ENCODE data around the gene SFXN1. TPM values are rescaled to one million over a fixed set of nuclear protein-coding genes. Genes with fewer than 3 reads are reported as not detected.

SFXN1 gene
- total RNA-seq, 1 donor from 2014 or later: 123 TPM

- FAIRE-seq (no peak), DNase-seq (ENCODE audit: low read depth) (no peak)
- no peaks in the 10 kb centered on the region for H3K27me3 ChIP-seq (ENCODE audit: control insufficient read depth, insufficient read depth, low read length)
- H3K4me3 ChIP-seq (ENCODE audit: low read depth, low read length): no peak overlapping the region
- peaks cover 6% of the 10 kb centered on the region for H3K36me3 ChIP-seq (ENCODE audit: control insufficient read depth, insufficient read depth, low read length)
- TF ChIP-seq CTCF (IDR thresholded peaks at IDR 0.05; ENCODE audit: insufficient read depth, low read length, severe bottlenecking): no peak
Observed at GRCh38 chr5:175520321-175520720, 42.0 kb downstream of the SFXN1 start.

DNA sequence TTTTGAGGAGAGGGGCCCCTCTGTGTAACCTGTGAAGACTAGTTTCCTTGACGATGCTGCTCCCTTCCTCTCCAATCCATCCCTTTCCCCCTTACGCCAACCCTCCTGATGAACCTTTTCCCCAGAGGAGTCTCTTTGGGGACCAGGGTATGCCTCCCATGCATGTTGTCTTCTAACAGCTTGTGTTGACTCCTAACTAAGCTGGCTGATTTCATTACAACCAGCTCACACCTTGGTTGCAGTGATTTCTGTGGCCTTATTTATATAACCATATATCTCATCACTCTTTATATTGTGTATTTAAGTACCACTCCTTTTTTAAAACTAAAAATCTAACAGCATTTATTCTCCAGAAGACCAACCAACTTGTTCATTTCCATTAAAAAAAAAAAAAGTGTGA, 42.5 kb downstream of the SFXN1 start:
- H3K4me3 ChIP-seq (ENCODE audit: low read depth, low read length): no peak overlapping the region
- no peak for TF ChIP-seq CTCF (IDR thresholded peaks at IDR 0.05; ENCODE audit: insufficient read depth, low read length, severe bottlenecking)
- no peak for FAIRE-seq
- no peak for DNase-seq (ENCODE audit: low read depth)
- no peaks in the 10 kb centered on the region for H3K27me3 ChIP-seq (ENCODE audit: control insufficient read depth, insufficient read depth, low read length)
- H3K36me3 ChIP-seq (ENCODE audit: control insufficient read depth, insufficient read depth, low read length): peaks cover 6% of the 10 kb centered on the region

DNA sequence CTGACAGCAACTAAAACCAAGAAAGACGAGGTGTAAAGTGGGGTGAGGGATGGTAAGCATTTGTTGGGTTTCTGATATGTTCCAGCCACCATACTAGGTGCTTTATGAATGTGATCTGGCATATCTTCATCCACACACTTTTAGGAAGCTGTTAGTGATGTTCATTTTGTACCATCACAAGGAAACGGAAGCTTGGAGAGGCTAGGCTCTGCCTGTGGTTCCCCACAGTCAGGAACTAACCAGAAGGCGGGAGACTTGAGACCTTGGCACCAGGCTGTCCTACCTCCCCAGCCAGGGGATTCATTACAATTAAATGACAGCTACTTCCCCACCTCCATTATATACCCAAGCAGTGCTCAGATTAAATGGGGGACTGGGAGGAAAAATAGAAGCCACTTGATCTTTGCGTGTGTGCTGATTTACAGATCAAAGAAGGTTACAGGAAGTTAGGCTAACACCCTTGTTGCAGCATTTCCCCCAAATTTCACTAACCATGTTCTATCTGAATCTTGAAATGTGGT, 43.0 kb downstream of the SFXN1 start:
- no peak for FAIRE-seq
- H3K36me3 ChIP-seq (ENCODE audit: control insufficient read depth, insufficient read depth, low read length): peaks cover 8% of the 10 kb centered on the region
- TF ChIP-seq CTCF (IDR thresholded peaks at IDR 0.05; ENCODE audit: insufficient read depth, low read length, severe bottlenecking): no peak
- H3K4me3 ChIP-seq (ENCODE audit: low read depth, low read length): no peak overlapping the region
- no peak for DNase-seq (ENCODE audit: low read depth)
- H3K27me3 ChIP-seq (ENCODE audit: control insufficient read depth, insufficient read depth, low read length): no peaks in the 10 kb centered on the region

- DNase-seq (ENCODE audit: low read depth): no peak
- H3K36me3 ChIP-seq (ENCODE audit: control insufficient read depth, insufficient read depth, low read length): peaks cover 9% of the 10 kb centered on the region
- H3K4me3 ChIP-seq (ENCODE audit: low read depth, low read length): no peak overlapping the region
- no peak for TF ChIP-seq CTCF (IDR thresholded peaks at IDR 0.05; ENCODE audit: insufficient read depth, low read length, severe bottlenecking)
- no peaks in the 10 kb centered on the region for H3K27me3 ChIP-seq (ENCODE audit: control insufficient read depth, insufficient read depth, low read length)
- FAIRE-seq: no peak
Observed at GRCh38 chr5:175523292-175523691, 44.9 kb downstream of the SFXN1 start.

DNA sequence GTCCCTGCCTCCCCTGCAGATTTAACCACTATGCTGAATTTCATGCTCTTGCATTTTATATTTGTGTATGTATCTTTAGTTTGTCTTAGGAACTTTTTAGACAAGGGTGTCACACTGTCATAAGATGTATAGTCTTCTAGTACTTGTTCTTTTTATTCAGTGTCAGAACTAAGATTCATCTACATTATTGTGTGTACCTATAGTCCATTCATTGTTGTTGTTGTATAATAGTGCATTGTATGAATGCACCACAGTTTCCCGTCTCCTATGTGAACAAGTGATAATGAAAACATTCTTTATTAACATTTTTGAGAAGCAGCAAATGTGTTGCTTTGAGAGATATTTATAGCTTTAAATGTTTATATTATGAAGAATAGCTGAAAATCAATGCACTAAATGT, 45.9 kb downstream of the SFXN1 start:
- H3K4me3 ChIP-seq (ENCODE audit: low read depth, low read length): no peak overlapping the region
- DNase-seq (ENCODE audit: low read depth) (no peak), FAIRE-seq (no peak)
- H3K27me3 ChIP-seq (ENCODE audit: control insufficient read depth, insufficient read depth, low read length): no peaks in the 10 kb centered on the region
- peaks cover 9% of the 10 kb centered on the region for H3K36me3 ChIP-seq (ENCODE audit: control insufficient read depth, insufficient read depth, low read length)
- no peak for TF ChIP-seq CTCF (IDR thresholded peaks at IDR 0.05; ENCODE audit: insufficient read depth, low read length, severe bottlenecking)

DNA sequence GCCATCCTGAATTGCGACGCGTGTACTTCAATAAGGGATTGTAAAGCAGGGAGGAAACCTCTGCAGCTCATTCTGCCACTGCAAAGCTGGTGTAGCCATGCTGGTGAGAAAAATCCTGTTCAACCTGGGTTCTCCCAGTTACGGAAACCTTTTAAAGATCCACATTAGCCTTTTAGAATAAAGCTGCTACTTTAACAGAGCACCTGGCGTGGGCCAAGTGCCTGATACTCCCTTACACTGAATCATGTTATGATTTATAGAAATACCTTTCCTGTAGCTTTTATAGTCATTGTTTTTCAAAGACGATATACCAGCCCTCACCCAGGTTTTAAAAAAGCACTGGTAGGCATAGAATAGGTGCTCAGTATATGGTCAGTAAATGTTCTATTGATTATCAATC, 48.3 kb downstream of the SFXN1 start:
- no peak for FAIRE-seq

More for the DNA sequence above, 48.3 kb downstream of the SFXN1 start:
- TF ChIP-seq CTCF (IDR thresholded peaks at IDR 0.05; ENCODE audit: insufficient read depth, low read length, severe bottlenecking): no peak
- DNase-seq (ENCODE audit: low read depth): no peak
- peaks cover 6% of the 10 kb centered on the region for H3K36me3 ChIP-seq (ENCODE audit: control insufficient read depth, insufficient read depth, low read length)
- no peaks in the 10 kb centered on the region for H3K27me3 ChIP-seq (ENCODE audit: control insufficient read depth, insufficient read depth, low read length)
- no peak overlapping the region for H3K4me3 ChIP-seq (ENCODE audit: low read depth, low read length)

All from bronchial epithelial cell (primary cell).